H9 (cell line): ENCODE measurements around the gene PLGRKT. TPM values are rescaled to one million over a fixed set of nuclear protein-coding genes. Genes with fewer than 3 reads are reported as not detected.

Source experiments
- DNase-seq: peaks from one replicate; pipeline ENCODE4 v3.0.0-alpha.2; 2017
- H2AFZ ChIP-seq: one replicate; pipeline ENCODE4 v1.6.1; 2013; ENCODE audit warnings: mild to moderate bottlenecking, low read length, control low read depth, moderate library complexity
- H2AK5ac ChIP-seq: 2 replicates; pipeline ENCODE4 v1.6.1; 2013; ENCODE audit warnings: low read length, control low read depth, mixed read lengths; ENCODE audit not compliant: insufficient read length
- H2BK120ac ChIP-seq: one replicate; pipeline ENCODE4 v1.6.1; 2013; ENCODE audit warnings: low read depth, mild to moderate bottlenecking, low read length, control low read depth, inconsistent platforms; ENCODE audit not compliant: poor library complexity, severe bottlenecking
- H2BK12ac ChIP-seq: 2 replicates; pipeline ENCODE4 v1.6.1; 2013; ENCODE audit warnings: low read length, control low read depth, mixed read lengths, low read depth; ENCODE audit not compliant: insufficient read length
- H2BK15ac ChIP-seq: 2 replicates; pipeline ENCODE4 v1.6.1; 2013; ENCODE audit warnings: low read depth, low read length, control low read depth
- H2BK20ac ChIP-seq: one replicate; pipeline ENCODE4 v1.6.1; 2013; ENCODE audit warnings: low read depth, mild to moderate bottlenecking, low read length, control low read depth, inconsistent platforms; ENCODE audit not compliant: poor library complexity, severe bottlenecking
- H2BK5ac ChIP-seq: 2 replicates; pipeline ENCODE4 v1.6.1; 2013; ENCODE audit warnings: low read length, control low read depth, mixed read lengths; ENCODE audit not compliant: insufficient read length
- H3K14ac ChIP-seq: 2 replicates; pipeline ENCODE4 v1.6.1; 2013; ENCODE audit warnings: low read length, control low read depth; ENCODE audit not compliant: insufficient read depth
- H3K18ac ChIP-seq: 2 replicates; pipeline ENCODE4 v1.6.1; 2013; ENCODE audit warnings: low read depth, mild to moderate bottlenecking, mixed read lengths, low read length, control low read depth; ENCODE audit not compliant: insufficient read length
- H3K23ac ChIP-seq: 2 replicates; pipeline ENCODE4 v1.6.1; 2013; ENCODE audit warnings: low read length, control low read depth, mixed read lengths, low read depth; ENCODE audit not compliant: insufficient read length
- H3K23me2 ChIP-seq: 2 replicates; pipeline ENCODE4 v1.6.1; 2013; ENCODE audit warnings: low read depth, mild to moderate bottlenecking, mixed read lengths, low read length, control low read depth; ENCODE audit not compliant: insufficient read length, poor library complexity, severe bottlenecking
- H3K27ac ChIP-seq: 2 replicates; pipeline ENCODE4 v1.5.1; 2013; ENCODE audit warnings: low read length, control low read depth, mixed read lengths, low read depth; ENCODE audit not compliant: insufficient read length
- H3K27me3 ChIP-seq: 2 replicates; pipeline ENCODE4 v1.6.1; 2013; ENCODE audit warnings: low read length, control low read depth, inconsistent platforms; ENCODE audit not compliant: insufficient read depth
- H3K4ac ChIP-seq: 2 replicates; pipeline ENCODE4 v1.6.1; 2013; ENCODE audit warnings: low read depth, mild to moderate bottlenecking, control low read depth, inconsistent platforms, low read length, moderate library complexity
- H3K4me1 ChIP-seq: 2 replicates; pipeline ENCODE4 v1.6.1; 2013; ENCODE audit warnings: low read length, control low read depth, inconsistent platforms; ENCODE audit not compliant: insufficient read depth
- H3K4me2 ChIP-seq: 2 replicates; pipeline ENCODE4 v1.6.1; 2013; ENCODE audit warnings: low read length, control low read depth, mixed read lengths; ENCODE audit not compliant: insufficient read length, insufficient read depth
- H3K56ac ChIP-seq: 2 replicates; pipeline ENCODE4 v1.6.1; 2013; ENCODE audit warnings: low read depth, mild to moderate bottlenecking, mixed read lengths, low read length, control low read depth; ENCODE audit not compliant: insufficient read length
- H3K79me1 ChIP-seq: 2 replicates; pipeline ENCODE4 v1.6.1; 2013; ENCODE audit warnings: low read depth, mild to moderate bottlenecking, moderate library complexity, low read length, control low read depth, inconsistent platforms; ENCODE audit not compliant: insufficient read depth, poor library complexity, severe bottlenecking
- H3K79me2 ChIP-seq: 2 replicates; pipeline ENCODE4 v1.6.1; 2013; ENCODE audit warnings: low read length, control low read depth, inconsistent platforms; ENCODE audit not compliant: insufficient read depth
- H3K9ac ChIP-seq: 2 replicates; pipeline ENCODE4 v1.6.1; 2013; ENCODE audit warnings: low read length, control low read depth, mixed read lengths; ENCODE audit not compliant: insufficient read length; ENCODE audit errors: extremely low read depth
- H3K9me3 ChIP-seq: one replicate; pipeline ENCODE4 v1.6.1; 2013; ENCODE audit warnings: low read depth, low read length, inconsistent platforms; ENCODE audit not compliant: control insufficient read depth
- H3T11ph ChIP-seq: one replicate; pipeline ENCODE4 v1.6.1; 2013; ENCODE audit warnings: mild to moderate bottlenecking, low read length, control low read depth, inconsistent platforms
- H4K20me1 ChIP-seq: one replicate; pipeline ENCODE4 v1.6.1; 2013; ENCODE audit not compliant: control insufficient read depth, insufficient read length, insufficient read depth
- H4K5ac ChIP-seq: 2 replicates; pipeline ENCODE4 v1.6.1; 2013; ENCODE audit warnings: low read depth, mild to moderate bottlenecking, mixed read lengths, low read length, control low read depth; ENCODE audit not compliant: insufficient read length
- H4K8ac ChIP-seq: replicated peaks from 2 replicates; pipeline ENCODE4 v1.6.1; 2013; ENCODE audit warnings: low read length, control low read depth, mixed read lengths, low read depth; ENCODE audit not compliant: insufficient read length
- H4K91ac ChIP-seq: 2 replicates; pipeline ENCODE4 v1.6.1; 2013; ENCODE audit warnings: low read depth, mild to moderate bottlenecking, moderate library complexity, mixed read lengths, low read length, control low read depth; ENCODE audit not compliant: insufficient read length
- H3K27ac Mint-ChIP-seq, 3 experiments: 2 replicates in 2 of 3; 3 replicates in 1 of 3; pipeline ENCODE4 v1.8.0; 2020 to 2021; ENCODE audit warnings: mixed read lengths in 3 of 3, mild to moderate bottlenecking in 1 of 3, moderate library complexity in 1 of 3
- H3K27me3 Mint-ChIP-seq: 2 replicates; pipeline ENCODE4 v1.8.0; 2021; ENCODE audit warnings: low read depth, mild to moderate bottlenecking, moderate library complexity, mixed read lengths
- H3K36me3 Mint-ChIP-seq, 3 experiments: 2 replicates in 2 of 3; 3 replicates in 1 of 3; pipeline ENCODE4 v1.8.0; 2020 to 2021; ENCODE audit warnings: low read depth in 3 of 3, mixed read lengths in 3 of 3; ENCODE audit not compliant: insufficient read depth in 1 of 3
- H3K4me1 Mint-ChIP-seq, 2 experiments: 2 replicates each; pipeline ENCODE4 v1.8.0; 2020; ENCODE audit warnings: mixed read lengths in 2 of 2
- H3K4me3 Mint-ChIP-seq, 2 experiments: 2 replicates in 1 of 2; 3 replicates in 1 of 2; pipeline ENCODE4 v1.8.0; 2020 to 2021; ENCODE audit warnings: mild to moderate bottlenecking in 2 of 2, mixed read lengths in 2 of 2, moderate library complexity in 1 of 2
- H3K9me3 Mint-ChIP-seq, 2 experiments: 2 replicates in 1 of 2; 3 replicates in 1 of 2; pipeline ENCODE4 v1.8.0; 2020; ENCODE audit warnings: mild to moderate bottlenecking in 2 of 2, mixed read lengths in 2 of 2, moderate library complexity in 1 of 2
- WGBS: extraction: QIAGEN DNeasy Blood & Tissue Kit; methylation state at CpG from one replicate; pipeline ENCODE4 v1.1.7; 2013; ENCODE audit warnings: missing lambda C conversion rate, low lambda C conversion rate, mixed read lengths; ENCODE audit not compliant: insufficient read length; ENCODE audit errors: extremely low coverage; 5-methylcytosine and 5-hydroxymethylcytosine counted together
- total RNA-seq: library from RNA; stranded (reverse); gene quantifications from 2 replicates; pipeline ENCODE4 v1.2.1, GENCODE V29; 2021
- TF ChIP-seq, protein P1 (sequence below): fragments of 200-600 bp; sonication (generic); conservative IDR thresholded peaks from 3 replicates; pipeline ENCODE4 v1.8.0; 2021; ENCODE audit warnings: antibody characterized with exemption, mild to moderate bottlenecking

Gene PLGRKT
- total RNA-seq, 1 experiment from 2014 or later, result 19.6 TPM

DNA sequence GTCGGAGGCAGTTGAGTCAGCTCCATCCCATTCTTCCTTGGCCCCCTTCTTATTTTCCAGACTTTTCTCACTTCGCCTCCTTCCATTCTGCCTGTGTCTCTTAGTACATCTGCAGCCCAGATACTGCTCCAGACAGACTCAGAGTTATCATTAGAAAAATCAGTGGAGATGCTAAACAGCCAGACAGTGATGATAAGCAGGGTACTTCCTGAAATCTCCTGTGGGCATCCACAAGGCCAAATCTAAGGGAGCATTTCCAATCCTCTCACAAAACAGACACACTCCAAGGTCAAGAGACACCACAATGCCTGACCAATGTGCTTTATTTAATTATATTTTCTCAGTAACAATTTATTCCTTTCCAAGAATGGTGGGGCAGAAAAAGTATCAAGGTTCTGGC lies 83.5 kb downstream of the PLGRKT start:
- Histone ChIP-seq H3K4ac (no peak overlapping the region), H3K79me2 (no peaks in the 10 kb centered on the region), H3K18ac (no peak overlapping the region), H2AK5ac (no peak overlapping the region), H3K14ac (no peak overlapping the region), H3K4me2 (no peak overlapping the region), H4K5ac (no peak overlapping the region), H3K9me3 (no peaks in the 10 kb centered on the region), H3K56ac (no peak overlapping the region), H4K8ac (no peak overlapping the region), H2BK5ac (no peak overlapping the region), H3K9ac (no peak overlapping the region), H4K91ac (no peak overlapping the region), H3K23ac (no peak overlapping the region), H3K27me3 (no peaks in the 10 kb centered on the region), H3K27ac (no peak overlapping the region), H3K23me2 (no peaks in the 10 kb centered on the region), H3K4me1 (no peaks in the 10 kb centered on the region), H2BK20ac (no peak overlapping the region), H3K79me1 (no peaks in the 10 kb centered on the region), H2BK15ac (no peak overlapping the region), H4K20me1 (no peaks in the 10 kb centered on the region), H2BK12ac (no peak overlapping the region), H2BK120ac (no peak overlapping the region), H2AFZ (no peak overlapping the region), H3T11ph (no peak overlapping the region)
- H3K27me3 Mint-ChIP-seq, result peaks cover 4% of the 10 kb centered on the region; the same call in 1 of the 2 replicates
- H3K4me3 Mint-ChIP-seq, result no peak overlapping the region
- H3K9me3 Mint-ChIP-seq, result no peaks in the 10 kb centered on the region; a peak in 1 of 5 replicates
- TF ChIP-seq, protein P1, sequence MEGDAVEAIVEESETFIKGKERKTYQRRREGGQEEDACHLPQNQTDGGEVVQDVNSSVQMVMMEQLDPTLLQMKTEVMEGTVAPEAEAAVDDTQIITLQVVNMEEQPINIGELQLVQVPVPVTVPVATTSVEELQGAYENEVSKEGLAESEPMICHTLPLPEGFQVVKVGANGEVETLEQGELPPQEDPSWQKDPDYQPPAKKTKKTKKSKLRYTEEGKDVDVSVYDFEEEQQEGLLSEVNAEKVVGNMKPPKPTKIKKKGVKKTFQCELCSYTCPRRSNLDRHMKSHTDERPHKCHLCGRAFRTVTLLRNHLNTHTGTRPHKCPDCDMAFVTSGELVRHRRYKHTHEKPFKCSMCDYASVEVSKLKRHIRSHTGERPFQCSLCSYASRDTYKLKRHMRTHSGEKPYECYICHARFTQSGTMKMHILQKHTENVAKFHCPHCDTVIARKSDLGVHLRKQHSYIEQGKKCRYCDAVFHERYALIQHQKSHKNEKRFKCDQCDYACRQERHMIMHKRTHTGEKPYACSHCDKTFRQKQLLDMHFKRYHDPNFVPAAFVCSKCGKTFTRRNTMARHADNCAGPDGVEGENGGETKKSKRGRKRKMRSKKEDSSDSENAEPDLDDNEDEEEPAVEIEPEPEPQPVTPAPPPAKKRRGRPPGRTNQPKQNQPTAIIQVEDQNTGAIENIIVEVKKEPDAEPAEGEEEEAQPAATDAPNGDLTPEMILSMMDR, result no peak
- WGBS, result no CpG with 5 or more reads among the region's 2 CpGs
- no peaks in the 10 kb centered on the region for H3K4me1 Mint-ChIP-seq
- DNase-seq, result no peak
- H3K27ac Mint-ChIP-seq, result no peak overlapping the region
- H3K36me3 Mint-ChIP-seq, result no peaks in the 10 kb centered on the region
